H1 (cell line): ENCODE data around the gene MMP12. TPM values are rescaled to one million over a fixed set of nuclear protein-coding genes. Genes with fewer than 3 reads are reported as not detected.
A peak's percentile ranks its signal among the peaks of the same experiment; 100 is the strongest.

ENCODE experiments used
- CTCF ChIA-PET: fragments of 300-600 bp; sonication (Branson Sonifier 250); formaldehyde crosslinking; loops from one replicate; lab custom pipeline; 2021; ENCODE audit not compliant: partially characterized antibody; lab: Charles Lee
- POLR2A ChIA-PET: fragments of 300-600 bp; sonication (Branson Sonifier 250); formaldehyde crosslinking; loops from one replicate; lab custom pipeline; 2021; ENCODE audit warnings: inconsistent platforms; ENCODE audit not compliant: partially characterized antibody; lab: Charles Lee
- DNase-seq, 2 experiments: peaks; one replicate each; pipeline versions ENCODE4 v3.0.0 to v3.0.0-alpha.2; 2010 to 2022; ENCODE audit warnings: low spot score in 2 of 2, low read depth in 1 of 2, mixed read lengths in 1 of 2
- FAIRE-seq: peaks from 2 replicates; lab custom pipeline; 2011; peaks lifted over from hg19 to GRCh38; lab: Jason Lieb, UNC
- H2AFZ ChIP-seq: 2 replicates; pipeline ENCODE4 v1.8.1; 2012; ENCODE audit warnings: low read length, inconsistent platforms
- H2AK5ac ChIP-seq: 2 replicates; pipeline ENCODE4 v1.6.1; 2013; ENCODE audit warnings: low read depth, low read length
- H2BK120ac ChIP-seq: replicated peaks from 2 replicates; pipeline ENCODE3; 2013; ENCODE audit warnings: low read depth, low read length, inconsistent platforms
- H2BK12ac ChIP-seq: 2 replicates; pipeline ENCODE4 v1.6.1; 2013; ENCODE audit warnings: low read depth, low read length
- H2BK15ac ChIP-seq: 2 replicates; pipeline ENCODE4 v1.6.1; 2013; ENCODE audit warnings: low read length
- H2BK20ac ChIP-seq: 2 replicates; pipeline ENCODE4 v1.6.1; 2013; ENCODE audit warnings: low read length
- H2BK5ac ChIP-seq: 2 replicates; pipeline ENCODE4 v1.6.1; 2013; ENCODE audit warnings: low read depth, low read length
- H3K14ac ChIP-seq: 2 replicates; pipeline ENCODE4 v1.6.1; 2013; ENCODE audit warnings: inconsistent platforms; ENCODE audit not compliant: insufficient read length
- H3K18ac ChIP-seq: 2 replicates; pipeline ENCODE4 v1.6.1; 2013; ENCODE audit warnings: low read length; ENCODE audit errors: extremely low read depth
- H3K23ac ChIP-seq: 2 replicates; pipeline ENCODE4 v1.6.1; 2013; ENCODE audit warnings: inconsistent platforms; ENCODE audit not compliant: insufficient read length
- H3K23me2 ChIP-seq: 2 replicates; pipeline ENCODE4 v1.6.1; 2013; ENCODE audit warnings: low read depth, low read length
- H3K27ac ChIP-seq: 2 replicates; pipeline ENCODE4 v1.6.1; 2011; ENCODE audit warnings: low read depth, low read length, inconsistent platforms
- H3K27me3 ChIP-seq, 4 experiments: replicated peaks in 1 of 4; 1 replicate in 1 of 4; 2 replicates in 3 of 4; pipeline versions ENCODE4 v1.6.1 to v1.8.1; 2011 to 2013; ENCODE audit warnings: low read length in 3 of 4, mild to moderate bottlenecking in 3 of 4, inconsistent platforms in 2 of 4, mixed read lengths in 2 of 4, moderate library complexity in 1 of 4; ENCODE audit not compliant: control insufficient read depth in 3 of 4, insufficient read depth in 3 of 4; ENCODE audit errors: extremely low read depth in 1 of 4
- H3K36me3 ChIP-seq, 4 experiments: 2 replicates each; pipeline versions ENCODE4 v1.6.1 to v1.8.1; 2011 to 2013; ENCODE audit warnings: mild to moderate bottlenecking in 4 of 4, low read length in 3 of 4, moderate library complexity in 2 of 4, control low read depth in 1 of 4, inconsistent platforms in 1 of 4; ENCODE audit not compliant: insufficient read depth in 4 of 4, control insufficient read depth in 2 of 4
- H3K4ac ChIP-seq: replicated peaks from 2 replicates; pipeline ENCODE3; 2013; ENCODE audit warnings: low read length, low read depth, mixed read lengths, inconsistent platforms; ENCODE audit not compliant: insufficient read length
- H3K4me1 ChIP-seq, 4 experiments: replicated peaks in 1 of 4; 1 replicate in 1 of 4; 2 replicates in 3 of 4; pipeline versions ENCODE4 v1.6.1 to v1.8.1; 2011 to 2013; ENCODE audit warnings: low read length in 3 of 4, inconsistent platforms in 2 of 4, mixed read lengths in 1 of 4; ENCODE audit not compliant: insufficient read depth in 4 of 4, control insufficient read depth in 3 of 4
- H3K4me2 ChIP-seq, 2 experiments: 2 replicates each; pipeline versions ENCODE4 v1.6.1 to v1.8.1; 2011 to 2013; ENCODE audit warnings: low read depth in 2 of 2, low read length in 2 of 2, control low read depth in 1 of 2, inconsistent platforms in 1 of 2, mild to moderate bottlenecking in 1 of 2; ENCODE audit not compliant: insufficient read depth in 1 of 2
- H3K4me3 ChIP-seq, 4 experiments: fragments of 200-600, 300-600 bp in 1 of 4; sonication (generic), shearing (Covaris generic), sonication (Bioruptor Twin) in 1 of 4; 2 replicates each; pipeline versions ENCODE4 v1.5.1 to v1.8.1; 2011 to 2016; ENCODE audit warnings: low read length in 4 of 4, low read depth in 3 of 4, control low read depth in 2 of 4, inconsistent platforms in 2 of 4, mild to moderate bottlenecking in 2 of 4, mixed read lengths in 1 of 4, moderate library complexity in 1 of 4; ENCODE audit not compliant: insufficient read depth in 2 of 4; ENCODE audit errors: extremely low read depth in 1 of 4
- H3K56ac ChIP-seq: replicated peaks from 2 replicates; pipeline ENCODE3; 2013; ENCODE audit warnings: low read depth, mild to moderate bottlenecking, mixed read lengths, low read length, inconsistent platforms; ENCODE audit not compliant: insufficient read length
- H3K79me1 ChIP-seq: 2 replicates; pipeline ENCODE4 v1.6.1; 2013; ENCODE audit warnings: low read depth, low read length, control low read depth
- H3K79me2 ChIP-seq, 2 experiments: 2 replicates each; pipeline versions ENCODE4 v1.6.1 to v1.8.1; 2012 to 2013; ENCODE audit warnings: low read length in 2 of 2, mild to moderate bottlenecking in 2 of 2, inconsistent platforms in 1 of 2; ENCODE audit not compliant: insufficient read depth in 2 of 2, control insufficient read depth in 1 of 2
- H3K9ac ChIP-seq, 4 experiments: replicated peaks in 1 of 4; 1 replicate in 1 of 4; 2 replicates in 3 of 4; pipeline versions ENCODE4 v1.6.1 to v1.8.1; 2011 to 2013; ENCODE audit warnings: low read depth in 3 of 4, low read length in 3 of 4, control low read depth in 2 of 4, mild to moderate bottlenecking in 2 of 4, moderate library complexity in 2 of 4, inconsistent platforms in 1 of 4; ENCODE audit errors: extremely low read depth in 1 of 4
- H3K9me3 ChIP-seq, 2 experiments: 2 replicates each; pipeline versions ENCODE4 v1.6.1 to v1.8.1; 2012 to 2013; ENCODE audit warnings: mild to moderate bottlenecking in 2 of 2, moderate library complexity in 2 of 2, control low read depth in 1 of 2, inconsistent platforms in 1 of 2, low read depth in 1 of 2, low read length in 1 of 2, mixed read lengths in 1 of 2; ENCODE audit not compliant: insufficient read depth in 2 of 2
- H4K20me1 ChIP-seq, 2 experiments: replicated peaks in 1 of 2; 2 replicates each; pipeline versions ENCODE3 to v1.8.1; 2011 to 2013; ENCODE audit warnings: inconsistent platforms in 2 of 2, low read length in 2 of 2, mild to moderate bottlenecking in 1 of 2; ENCODE audit not compliant: insufficient read depth in 2 of 2, control insufficient read depth in 1 of 2
- H4K5ac ChIP-seq: 2 replicates; pipeline ENCODE4 v1.6.1; 2013; ENCODE audit warnings: low read length, low read depth, mixed read lengths, inconsistent platforms; ENCODE audit not compliant: insufficient read length
- H4K8ac ChIP-seq: 2 replicates; pipeline ENCODE4 v1.8.0; 2013; ENCODE audit warnings: mild to moderate bottlenecking, moderate library complexity, low read length, inconsistent platforms; ENCODE audit not compliant: insufficient read depth; ENCODE audit errors: extremely low read depth
- H4K91ac ChIP-seq: replicated peaks from 2 replicates; pipeline ENCODE3; 2013; ENCODE audit warnings: low read length, mixed read lengths, inconsistent platforms; ENCODE audit not compliant: insufficient read length
- CBX8 ChIP-seq: fragments of 300-800, 300-1000 bp; sonication (generic); IDR thresholded peaks from 2 replicates; pipeline ENCODE4 v1.7.1; 2016; ENCODE audit warnings: low read depth, low read length, borderline replicate concordance
- CEBPB ChIP-seq: IDR thresholded peaks from 2 replicates; pipeline ENCODE4 v1.6.1; 2012; ENCODE audit warnings: low read depth, low read length
- HDAC2 ChIP-seq, 2 experiments: fragments of 300-600 bp in 1 of 2; sonication (generic) in 1 of 2; IDR thresholded peaks; 2 replicates each; pipeline ENCODE4 v1.6.1; 2011 to 2012; ENCODE audit warnings: low read depth in 2 of 2, low read length in 2 of 2, mild to moderate bottlenecking in 2 of 2, moderate library complexity in 2 of 2, borderline replicate concordance in 1 of 2, inconsistent platforms in 1 of 2
- PHF8 ChIP-seq: fragments of 200-600 bp; sonication (generic); conservative IDR thresholded peaks from 2 replicates; pipeline ENCODE4 v1.7.1; 2012; ENCODE audit warnings: low read depth, mild to moderate bottlenecking, inconsistent platforms, low read length, moderate library complexity
- RAD21 ChIP-seq, 2 experiments: IDR thresholded peaks in 1 of 2; conservative IDR thresholded peaks in 1 of 2; 2 replicates each; pipeline ENCODE4 v1.6.1; 2011; ENCODE audit warnings: low read depth in 2 of 2, low read length in 2 of 2, improper control_type of control experiment in 1 of 2, inconsistent platforms in 1 of 2, mild to moderate bottlenecking in 1 of 2, moderate library complexity in 1 of 2
- RXRA ChIP-seq: IDR thresholded peaks from 2 replicates; pipeline ENCODE4 v1.6.1; 2011; ENCODE audit warnings: low read depth, mild to moderate bottlenecking, low read length, moderate library complexity; ENCODE audit not compliant: insufficient read depth
- SIRT6 ChIP-seq: IDR thresholded peaks from one replicate; pipeline ENCODE4 v1.7.1; 2012; ENCODE audit warnings: low read length, inconsistent platforms
- SP2 ChIP-seq: IDR thresholded peaks from 2 replicates; pipeline ENCODE4 v1.6.1; 2012; ENCODE audit warnings: mild to moderate bottlenecking, low read length, inconsistent platforms
- WGBS, 2 experiments: shearing (Covaris generic) in 1 of 2; methylation state at CpG; one replicate each; pipeline versions ENCODE4 v1.1.6 to v1.1.7; 2013 to 2015; ENCODE audit warnings: low lambda C conversion rate in 2 of 2, mixed read lengths in 2 of 2, inconsistent platforms in 1 of 2, low coverage in 1 of 2, missing lambda C conversion rate in 1 of 2; ENCODE audit not compliant: insufficient replicate concordance in 2 of 2, insufficient coverage in 1 of 2, insufficient read length in 1 of 2; ENCODE audit errors: extremely low coverage in 1 of 2, missing lambda C conversion rate in 1 of 2; 5-methylcytosine and 5-hydroxymethylcytosine counted together
- polyA plus RNA-seq, 7 experiments: library from polyadenylated mRNA; depleted of rRNA in 3 of 7; stranded (reverse) in 5 of 7; unstranded in 2 of 7; fragments of >200 nt in 5 of 7; fragments of 200-250 nt in 2 of 7; gene quantifications; 1 replicate in 5 of 7; 2 replicates in 1 of 7; 4 replicates in 1 of 7; pipeline versions ENCODE4 v1.2.1 to v1.2.3, GENCODE V29; 2011 to 2013; ENCODE audit warnings: missing spikeins in 2 of 7, mixed read lengths in 2 of 7
- total RNA-seq: library from RNA; stranded (reverse); fragmentation: NEBNext Ultra II Directional; extraction: Animal tissue kit (Norgen Biotek cat#: 25700); gene quantifications from 2 replicates; pipeline ENCODE4 v1.2.1, GENCODE V29; 2021

Gene MMP12
- total and polyA plus RNA-seq, 2 of the 8 experiments (the other 6 are each of a cell fraction or from before 2014, with no cell fraction given): not detected

DNA sequence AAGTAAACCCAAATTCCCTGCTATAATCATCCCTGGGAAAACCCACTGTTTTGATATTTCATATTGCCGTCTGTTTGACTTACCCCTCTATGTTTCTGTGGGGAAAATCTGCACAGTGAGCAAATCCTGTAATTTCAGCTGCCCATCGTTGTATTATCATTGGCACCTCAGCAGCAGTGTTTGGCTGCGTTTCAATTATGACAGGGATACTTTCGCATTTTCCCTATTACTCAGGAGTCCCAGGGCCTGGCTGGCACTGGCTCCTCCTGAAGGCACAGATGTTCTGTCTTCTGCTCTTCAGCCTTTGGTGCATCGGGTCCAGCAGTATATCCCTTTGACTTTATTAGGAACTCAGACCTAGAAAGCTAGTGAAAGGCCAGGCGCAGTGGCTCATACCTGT is 12.2 kb upstream of the MMP12 start:
- Histone ChIP-seq H3K14ac (no peak overlapping the region), H3K56ac (no peak overlapping the region), H3K4me1 (no peaks in the 10 kb centered on the region), H3K79me2 (no peaks in the 10 kb centered on the region), H3K23ac (no peak overlapping the region), H4K91ac (no peak overlapping the region), H3K23me2 (no peaks in the 10 kb centered on the region), H3K4me2 (no peak overlapping the region), H4K8ac (peak overlapping the region; percentile 47; the same call in 1 of the 2 replicates), H2BK5ac (no peak overlapping the region), H3K18ac (no peak overlapping the region), H2BK20ac (no peak overlapping the region), H3K79me1 (no peaks in the 10 kb centered on the region), H2AK5ac (no peak overlapping the region), H3K9ac (no peak overlapping the region), H4K5ac (no peak overlapping the region), H3K4me3 (no peak overlapping the region), H3K27me3 (no peaks in the 10 kb centered on the region), H2BK12ac (no peak overlapping the region), H4K20me1 (no peaks in the 10 kb centered on the region), H3K27ac (no peak overlapping the region), H2AFZ (no peak overlapping the region), H2BK120ac (no peak overlapping the region), H3K9me3 (no peaks in the 10 kb centered on the region), H3K4ac (no peak overlapping the region), H3K36me3 (no peaks in the 10 kb centered on the region), H2BK15ac (no peak overlapping the region)
- DNase-seq (no peak), FAIRE-seq (no peak)
- 86% methylated on average over 6 of the region's 6 CpGs; no CpG with 5 or more reads in 1 of the 2 experiments for WGBS, 2 experiments
- POLR2A ChIA-PET: no interaction called here
- CTCF ChIA-PET: no interaction called here
- no peak for TF ChIP-seq CEBPB
- no peak for TF ChIP-seq RXRA
- TF ChIP-seq PHF8: no peak
- TF ChIP-seq SIRT6: no peak
- no peak for TF ChIP-seq CBX8
- no peak for TF ChIP-seq RAD21 (IDR thresholded peaks at IDR 0.05 in 1 of 2, conservative IDR thresholded peaks at IDR 0.05 in 1 of 2; ENCODE audit: low read depth in 2 of 2, low read length in 2 of 2)
- TF ChIP-seq HDAC2 (IDR thresholded peaks at IDR 0.05; ENCODE audit: borderline replicate concordance in 1 of 2, low read depth in 2 of 2, low read length in 2 of 2): no peak
- no peak for TF ChIP-seq SP2
